HCT116 (cell line): ENCODE results near the gene NLRP11.
"Not testable (repeated sequence)": the region's sequence is repeated elsewhere in the genome, so short reads cannot be mapped to it uniquely, and the experiment has no call there.

Source experiments
- JUND ChIP-seq: IDR thresholded peaks from 2 replicates; pipeline ENCODE4 v1.6.1; 2012
- YY1 ChIP-seq: IDR thresholded peaks from 2 replicates; pipeline ENCODE4 v1.6.1; 2011; ENCODE audit warnings: low read length, low read depth, moderate library complexity, mild to moderate bottlenecking; ENCODE audit not compliant: insufficient replicate concordance; ENCODE audit errors: extremely low read depth
- TF ChIP-seq, protein P1 (sequence below), 3 experiments: fragments of 200-600 bp in 1 of 3; sonication (generic) in 1 of 3; IDR thresholded peaks in 2 of 3; conservative IDR thresholded peaks in 1 of 3; 2 replicates each; pipeline ENCODE4 v1.5.1; 2012 to 2017; ENCODE audit warnings: low read depth in 2 of 3, low read length in 2 of 3, antibody characterized with exemption in 1 of 3, borderline replicate concordance in 1 of 3, control low read depth in 1 of 3, mild to moderate bottlenecking in 1 of 3, mixed read lengths in 1 of 3, mixed run types in 1 of 3, moderate library complexity in 1 of 3; ENCODE audit not compliant: insufficient read depth in 1 of 3

DNA sequence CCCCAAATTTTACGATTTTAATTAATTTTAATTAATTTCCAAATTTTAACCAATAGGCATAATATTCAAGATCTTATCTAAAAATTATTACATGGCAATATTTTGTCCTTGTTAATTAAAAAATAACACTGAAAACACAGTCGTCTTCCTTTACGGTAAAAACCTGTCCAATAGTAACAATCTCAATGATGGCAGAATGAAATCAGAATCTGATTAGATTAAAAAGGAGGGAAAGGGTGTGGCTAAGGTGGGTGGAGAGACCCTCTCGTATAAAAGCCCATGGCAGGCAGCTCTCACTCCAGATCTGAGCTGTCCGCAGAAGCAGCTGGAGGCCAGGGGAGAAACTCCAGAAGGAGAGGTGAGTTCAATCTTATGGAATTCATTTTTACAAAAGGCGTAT lies 63.0 kb downstream of the NLRP11 start, which contains the start of gene RFPL4AL1:
- TF ChIP-seq JUND, YY1: not testable (repeated sequence)
- TF ChIP-seq, protein P1, sequence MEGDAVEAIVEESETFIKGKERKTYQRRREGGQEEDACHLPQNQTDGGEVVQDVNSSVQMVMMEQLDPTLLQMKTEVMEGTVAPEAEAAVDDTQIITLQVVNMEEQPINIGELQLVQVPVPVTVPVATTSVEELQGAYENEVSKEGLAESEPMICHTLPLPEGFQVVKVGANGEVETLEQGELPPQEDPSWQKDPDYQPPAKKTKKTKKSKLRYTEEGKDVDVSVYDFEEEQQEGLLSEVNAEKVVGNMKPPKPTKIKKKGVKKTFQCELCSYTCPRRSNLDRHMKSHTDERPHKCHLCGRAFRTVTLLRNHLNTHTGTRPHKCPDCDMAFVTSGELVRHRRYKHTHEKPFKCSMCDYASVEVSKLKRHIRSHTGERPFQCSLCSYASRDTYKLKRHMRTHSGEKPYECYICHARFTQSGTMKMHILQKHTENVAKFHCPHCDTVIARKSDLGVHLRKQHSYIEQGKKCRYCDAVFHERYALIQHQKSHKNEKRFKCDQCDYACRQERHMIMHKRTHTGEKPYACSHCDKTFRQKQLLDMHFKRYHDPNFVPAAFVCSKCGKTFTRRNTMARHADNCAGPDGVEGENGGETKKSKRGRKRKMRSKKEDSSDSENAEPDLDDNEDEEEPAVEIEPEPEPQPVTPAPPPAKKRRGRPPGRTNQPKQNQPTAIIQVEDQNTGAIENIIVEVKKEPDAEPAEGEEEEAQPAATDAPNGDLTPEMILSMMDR (IDR thresholded peaks at IDR 0.05 in 2 of 3, conservative IDR thresholded peaks at IDR 0.05 in 1 of 3; ENCODE audit: borderline replicate concordance in 1 of 3, insufficient read depth in 1 of 3, low read depth in 2 of 3, low read length in 2 of 3) = not testable (repeated sequence)
